ENCODE data around the gene SFXN5.

SFXN5 gene

GRCh38 chr2:72994282-72994990 is 77.1 kb downstream of the SFXN5 start:
- Mint-ChIP-seq H3K27me3 (ENCODE audit: low read depth) (no peaks in the 10 kb centered on the region), H3K4me1 (ENCODE audit: low read depth) (no peaks in the 10 kb centered on the region), H3K36me3 (ENCODE audit: low read depth) (no peaks in the 10 kb centered on the region), H3K4me3 (no peak overlapping the region), H3K9me3 (no peaks in the 10 kb centered on the region), H3K27ac (no peak overlapping the region)

- no peaks in the 10 kb centered on the region for H3K4me1 Mint-ChIP-seq (ENCODE audit: low read depth)
- no peaks in the 10 kb centered on the region for H3K9me3 Mint-ChIP-seq
- no peak overlapping the region for H3K4me3 Mint-ChIP-seq
- H3K36me3 Mint-ChIP-seq (ENCODE audit: low read depth): no peaks in the 10 kb centered on the region
- H3K27me3 Mint-ChIP-seq (ENCODE audit: low read depth): no peaks in the 10 kb centered on the region
- no peak overlapping the region for H3K27ac Mint-ChIP-seq
Observed at GRCh38 chr2:72993933-72994280, 77.6 kb downstream of the SFXN5 start.

GRCh38 chr2:72993147-72993932 is 78.2 kb downstream of the SFXN5 start:
- H3K4me1 Mint-ChIP-seq (ENCODE audit: low read depth): no peaks in the 10 kb centered on the region
- H3K36me3 Mint-ChIP-seq (ENCODE audit: low read depth): no peaks in the 10 kb centered on the region
- H3K9me3 Mint-ChIP-seq: no peaks in the 10 kb centered on the region
- H3K4me3 Mint-ChIP-seq: no peak overlapping the region
- no peaks in the 10 kb centered on the region for H3K27me3 Mint-ChIP-seq (ENCODE audit: low read depth)
- H3K27ac Mint-ChIP-seq: no peak overlapping the region

DNA sequence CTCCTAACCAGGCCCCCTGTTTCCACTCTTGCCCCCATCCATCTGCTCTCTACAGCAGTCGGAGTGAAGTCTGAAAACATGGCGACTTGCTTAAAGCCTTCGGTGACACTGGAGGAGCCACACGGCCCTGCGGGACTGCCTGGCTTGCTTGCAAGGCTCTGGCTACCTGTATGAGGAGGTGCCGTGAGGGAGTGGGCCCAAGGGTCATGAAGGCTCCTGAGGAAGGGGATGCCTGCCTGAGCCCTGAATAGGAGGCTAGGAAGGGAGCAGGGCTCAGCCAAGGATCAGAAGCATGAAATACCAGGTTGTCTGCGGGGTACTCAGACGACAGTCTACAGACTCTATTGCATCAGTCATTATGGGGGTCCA is 78.8 kb downstream of the SFXN5 start:
- no peak overlapping the region for H3K4me3 Mint-ChIP-seq
- H3K27ac Mint-ChIP-seq: no peak overlapping the region
- H3K36me3 Mint-ChIP-seq (ENCODE audit: low read depth): no peaks in the 10 kb centered on the region
- no peaks in the 10 kb centered on the region for H3K4me1 Mint-ChIP-seq (ENCODE audit: low read depth)
- H3K9me3 Mint-ChIP-seq: no peaks in the 10 kb centered on the region
- H3K27me3 Mint-ChIP-seq (ENCODE audit: low read depth): no peaks in the 10 kb centered on the region

DNA sequence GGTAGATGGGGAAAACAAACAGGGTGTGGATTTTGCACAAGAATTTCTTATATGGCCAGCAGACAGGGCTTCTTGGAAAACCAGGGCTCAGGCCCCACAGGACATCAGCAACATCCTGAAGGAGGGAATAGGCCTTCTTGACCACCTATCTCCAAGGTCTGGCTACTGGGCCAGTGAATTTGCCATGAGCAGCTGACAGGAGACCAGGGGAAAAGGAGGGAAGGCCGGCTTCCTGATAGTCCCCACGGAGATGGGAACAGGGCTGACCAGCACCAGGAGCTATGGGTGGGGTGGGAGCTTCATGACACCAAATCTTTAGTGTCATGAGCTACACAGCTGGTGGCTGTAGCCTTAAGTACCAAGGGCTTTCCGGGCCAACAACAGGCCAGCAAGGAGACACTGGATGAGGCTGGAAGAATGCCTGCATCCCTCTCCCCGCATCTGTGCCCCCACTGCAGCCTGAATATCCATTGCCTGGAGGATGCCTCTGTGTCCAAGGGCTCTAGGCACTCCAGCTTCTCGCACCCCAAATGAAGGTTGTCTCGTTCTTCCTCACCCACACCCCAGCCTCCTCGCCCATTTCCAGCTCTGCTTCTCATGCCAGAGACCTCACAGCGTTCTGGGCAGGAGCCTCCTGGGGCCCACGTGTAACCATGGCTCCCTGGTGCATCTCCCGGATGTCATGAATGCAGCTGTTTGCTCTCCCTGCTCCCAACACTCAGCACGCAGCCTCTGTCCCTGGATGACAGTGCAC is 79.4 kb downstream of the SFXN5 start:
- Mint-ChIP-seq H3K36me3 (ENCODE audit: low read depth) (no peaks in the 10 kb centered on the region), H3K4me3 (no peak overlapping the region), H3K27me3 (ENCODE audit: low read depth) (no peaks in the 10 kb centered on the region), H3K27ac (no peak overlapping the region), H3K9me3 (no peaks in the 10 kb centered on the region), H3K4me1 (ENCODE audit: low read depth) (no peaks in the 10 kb centered on the region)

DNA sequence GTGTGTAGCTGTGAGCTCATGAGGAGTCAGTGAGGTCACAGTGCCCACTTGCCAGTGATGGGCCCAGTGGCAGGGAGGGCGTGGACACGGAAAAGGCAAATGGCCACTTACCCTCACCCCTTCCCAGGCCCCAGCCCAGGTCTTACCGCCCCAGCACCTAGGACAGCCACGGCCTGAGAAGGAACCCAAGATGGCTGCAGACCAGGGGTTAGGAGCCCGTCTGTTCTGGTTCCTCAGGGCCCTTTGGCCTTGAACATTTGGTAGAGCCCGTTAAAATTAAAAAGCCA is 80.1 kb downstream of the SFXN5 start:
- H3K4me1 Mint-ChIP-seq (ENCODE audit: low read depth): no peaks in the 10 kb centered on the region
- no peaks in the 10 kb centered on the region for H3K27me3 Mint-ChIP-seq (ENCODE audit: low read depth)
- no peak overlapping the region for H3K27ac Mint-ChIP-seq
- H3K9me3 Mint-ChIP-seq: no peaks in the 10 kb centered on the region
- no peak overlapping the region for H3K4me3 Mint-ChIP-seq
- no peaks in the 10 kb centered on the region for H3K36me3 Mint-ChIP-seq (ENCODE audit: low read depth)

- no peaks in the 10 kb centered on the region for H3K9me3 Mint-ChIP-seq
- no peak overlapping the region for H3K27ac Mint-ChIP-seq
- no peak overlapping the region for H3K4me3 Mint-ChIP-seq
- H3K4me1 Mint-ChIP-seq (ENCODE audit: low read depth): no peaks in the 10 kb centered on the region
- H3K36me3 Mint-ChIP-seq (ENCODE audit: low read depth): no peaks in the 10 kb centered on the region
- H3K27me3 Mint-ChIP-seq (ENCODE audit: low read depth): no peaks in the 10 kb centered on the region
Observed at GRCh38 chr2:72990695-72991438, 80.6 kb downstream of the SFXN5 start.

DNA sequence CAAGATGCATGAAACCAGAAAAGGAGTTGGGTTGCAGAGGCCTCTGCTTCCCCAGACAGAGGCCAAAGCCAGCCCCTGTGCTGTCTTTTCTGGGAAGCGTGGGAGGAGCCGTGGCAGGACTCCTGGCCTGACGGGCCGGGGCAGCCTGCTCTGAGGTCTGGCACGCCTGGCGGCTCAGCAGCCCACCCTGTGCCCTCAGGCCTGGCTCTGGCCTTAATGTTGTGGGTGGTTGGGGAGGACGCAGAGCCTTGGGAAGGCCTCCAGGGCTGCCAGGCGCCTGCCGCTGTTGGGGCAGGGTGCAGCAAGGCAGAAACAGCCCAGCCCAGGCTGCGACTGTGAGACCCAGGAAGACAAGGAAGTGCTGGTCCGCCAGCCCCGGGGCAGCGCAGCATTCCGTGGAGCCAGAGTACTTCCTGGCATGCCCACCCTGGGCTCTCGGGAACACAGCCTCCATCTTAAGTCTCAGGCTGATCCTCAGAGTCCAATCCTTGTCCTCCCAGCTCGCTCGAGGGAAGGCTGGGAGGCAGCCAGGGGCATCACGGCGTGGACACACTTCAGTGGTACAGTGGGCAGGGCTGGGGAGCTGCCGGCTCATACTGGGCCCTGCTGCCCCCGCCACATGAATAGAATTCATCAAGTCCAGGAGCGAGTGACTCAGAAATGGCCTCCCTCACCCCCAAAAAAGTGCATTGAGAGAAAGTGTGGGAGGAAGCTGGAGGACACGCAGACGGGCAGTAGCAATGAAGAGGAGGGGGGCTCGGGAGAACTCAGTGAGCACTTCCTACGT is 81.5 kb downstream of the SFXN5 start:
- no peaks in the 10 kb centered on the region for H3K27me3 Mint-ChIP-seq (ENCODE audit: low read depth)
- H3K27ac Mint-ChIP-seq: no peak overlapping the region
- no peak overlapping the region for H3K4me3 Mint-ChIP-seq
- no peaks in the 10 kb centered on the region for H3K9me3 Mint-ChIP-seq
- no peaks in the 10 kb centered on the region for H3K36me3 Mint-ChIP-seq (ENCODE audit: low read depth)
- no peaks in the 10 kb centered on the region for H3K4me1 Mint-ChIP-seq (ENCODE audit: low read depth)

DNA sequence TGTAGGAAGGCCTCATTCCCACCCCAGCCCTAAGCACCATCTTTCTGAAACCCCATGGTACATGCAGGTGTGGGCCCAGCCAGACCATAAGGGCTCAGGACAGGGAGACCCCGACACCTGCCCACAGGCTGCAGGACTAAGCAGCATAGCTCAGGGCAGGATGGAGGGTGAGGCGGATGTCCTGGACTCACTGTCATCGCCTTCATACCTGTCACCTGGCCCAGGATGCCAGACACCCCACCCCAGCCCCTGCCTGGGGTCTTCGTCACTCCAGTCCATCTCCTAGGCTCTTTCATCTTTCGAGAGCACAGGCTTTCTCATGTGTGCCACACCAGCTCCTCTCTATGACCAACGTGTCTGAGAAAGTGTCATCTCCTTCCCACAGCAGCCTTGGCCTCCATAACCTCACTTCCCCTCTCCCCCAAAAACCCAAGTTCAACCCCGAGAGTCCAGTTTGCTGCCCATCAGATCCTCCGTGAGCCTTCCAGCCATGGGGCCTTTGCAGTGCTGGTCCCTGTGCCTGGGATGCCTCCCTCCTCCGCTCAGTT is 82.7 kb downstream of the SFXN5 start:
- Mint-ChIP-seq H3K36me3 (ENCODE audit: low read depth) (no peaks in the 10 kb centered on the region), H3K27me3 (ENCODE audit: low read depth) (no peaks in the 10 kb centered on the region), H3K9me3 (no peaks in the 10 kb centered on the region), H3K4me1 (ENCODE audit: low read depth) (no peaks in the 10 kb centered on the region), H3K4me3 (no peak overlapping the region), H3K27ac (no peak overlapping the region)

DNA sequence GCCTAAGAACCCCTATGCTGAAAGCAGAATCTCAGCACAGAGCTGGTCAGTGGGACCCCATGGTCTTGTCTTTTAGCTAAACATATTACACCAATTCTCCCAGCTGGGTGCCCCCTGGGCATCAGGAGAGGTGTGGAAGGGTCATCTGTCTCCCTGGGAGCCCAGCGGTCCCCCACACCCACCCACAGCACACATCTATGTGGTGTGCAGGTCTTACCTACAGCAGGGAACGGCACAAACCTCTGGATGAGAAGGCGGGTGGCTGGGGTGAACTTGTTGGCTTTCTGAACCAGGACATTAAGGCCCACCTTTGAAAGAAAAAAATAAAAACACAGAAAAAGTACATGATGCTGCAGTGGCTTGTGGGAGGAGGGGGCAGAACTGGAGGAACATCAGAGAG is 83.5 kb downstream of the SFXN5 start:
- no peak overlapping the region for H3K27ac Mint-ChIP-seq
- H3K27me3 Mint-ChIP-seq (ENCODE audit: low read depth): no peaks in the 10 kb centered on the region
- no peak overlapping the region for H3K4me3 Mint-ChIP-seq
- H3K9me3 Mint-ChIP-seq: no peaks in the 10 kb centered on the region
- H3K4me1 Mint-ChIP-seq (ENCODE audit: low read depth): no peaks in the 10 kb centered on the region
- H3K36me3 Mint-ChIP-seq (ENCODE audit: low read depth): no peaks in the 10 kb centered on the region

- H3K4me1 Mint-ChIP-seq (ENCODE audit: low read depth): no peaks in the 10 kb centered on the region
- H3K27me3 Mint-ChIP-seq (ENCODE audit: low read depth): no peaks in the 10 kb centered on the region
- no peak overlapping the region for H3K27ac Mint-ChIP-seq
- H3K36me3 Mint-ChIP-seq (ENCODE audit: low read depth): no peaks in the 10 kb centered on the region
- H3K9me3 Mint-ChIP-seq: no peaks in the 10 kb centered on the region
- no peak overlapping the region for H3K4me3 Mint-ChIP-seq
Observed at GRCh38 chr2:72985891-72986683, 85.4 kb downstream of the SFXN5 start.

DNA sequence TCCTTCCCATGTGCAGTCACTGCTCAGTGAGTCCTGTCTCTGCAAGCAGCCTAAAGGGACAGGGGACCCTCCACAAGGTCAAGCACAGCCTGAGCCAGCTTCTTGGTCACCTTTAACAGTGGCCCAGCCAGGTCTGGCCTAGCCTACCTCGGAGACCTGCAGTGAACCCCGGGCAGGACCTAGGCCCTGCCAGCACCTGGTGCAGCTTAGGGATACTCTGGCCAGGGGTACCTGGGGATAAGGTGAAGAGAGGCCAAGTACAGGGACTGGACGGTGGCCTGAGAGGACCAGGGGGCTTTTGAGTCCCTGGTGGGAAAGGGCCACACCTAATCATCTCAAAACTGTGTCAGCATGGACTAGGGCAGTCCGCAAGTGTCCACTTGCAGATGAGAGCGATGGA is 86.4 kb downstream of the SFXN5 start:
- Mint-ChIP-seq H3K9me3 (no peaks in the 10 kb centered on the region), H3K36me3 (ENCODE audit: low read depth) (no peaks in the 10 kb centered on the region), H3K27ac (no peak overlapping the region), H3K4me1 (ENCODE audit: low read depth) (no peaks in the 10 kb centered on the region), H3K27me3 (ENCODE audit: low read depth) (no peaks in the 10 kb centered on the region), H3K4me3 (no peak overlapping the region)

DNA sequence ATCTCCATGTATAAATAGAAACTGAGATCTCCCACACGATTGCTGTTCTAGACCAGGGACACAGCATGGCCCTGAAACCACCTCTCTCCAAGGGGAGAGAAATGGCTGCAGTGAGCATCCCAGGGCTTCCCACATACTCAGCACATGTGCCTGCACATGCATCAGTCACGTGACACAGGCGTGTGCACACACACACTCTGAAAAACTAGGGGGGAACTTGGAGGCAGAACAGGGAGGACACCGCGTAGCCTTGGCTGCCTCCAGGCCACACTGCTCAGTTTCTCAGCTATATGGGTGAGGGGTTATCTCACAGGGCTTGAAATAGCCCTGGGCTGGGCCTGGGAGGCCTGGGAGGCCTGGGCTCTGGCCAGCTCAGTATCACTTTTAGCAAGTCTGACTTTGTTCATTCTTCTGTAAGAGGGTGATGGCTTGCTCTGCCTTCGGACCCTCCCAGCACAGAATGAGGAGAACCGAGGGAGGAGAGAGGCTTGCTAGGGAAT is 87.3 kb downstream of the SFXN5 start:
- H3K4me3 Mint-ChIP-seq: no peak overlapping the region
- H3K27ac Mint-ChIP-seq: peak overlapping the region; percentile 36
- H3K9me3 Mint-ChIP-seq: no peaks in the 10 kb centered on the region
- no peaks in the 10 kb centered on the region for H3K36me3 Mint-ChIP-seq (ENCODE audit: low read depth)
- no peaks in the 10 kb centered on the region for H3K27me3 Mint-ChIP-seq (ENCODE audit: low read depth)
- H3K4me1 Mint-ChIP-seq (ENCODE audit: low read depth): peaks cover 2% of the 10 kb centered on the region
